Tibial artery (tissue), 4 donors: ENCODE data around the gene LOXHD1.

Source experiments
- DNase-seq, 2 donors: peaks; one replicate each; pipeline ENCODE4 v3.0.0-alpha.2; 2019
- H3K27ac ChIP-seq, 2 donors: fragments of 200-600 bp; sonication (generic) in 1 of 2; 1 replicate in 1 of 2; 2 replicates in 1 of 2; pipeline ENCODE4 v1.5.1; 2018 to 2019; ENCODE audit warnings: mild to moderate bottlenecking in 1 of 2
- H3K27me3 ChIP-seq, 2 donors: fragments of 200-600 bp; sonication (generic) in 1 of 2; one replicate each; pipeline versions ENCODE4 v1.5.1 to v1.6.0; 2016 to 2019
- H3K36me3 ChIP-seq, 3 donors: fragments of 200-600 bp; sonication (generic) in 2 of 3; one replicate each; pipeline ENCODE4 v1.5.1; 2016 to 2019; ENCODE audit warnings: mild to moderate bottlenecking in 2 of 3
- H3K4me1 ChIP-seq, 4 donors: fragments of 200-600 bp; sonication (generic) in 2 of 4; 1 replicate in 3 of 4; 2 replicates in 1 of 4; pipeline ENCODE4 v1.5.1; 2016 to 2019
- H3K4me3 ChIP-seq, 2 donors: fragments of 200-600 bp; sonication (generic) in 1 of 2; 1 replicate in 1 of 2; 2 replicates in 1 of 2; pipeline ENCODE4 v1.5.1; 2018 to 2019; ENCODE audit warnings: mild to moderate bottlenecking in 2 of 2
- H3K9me3 ChIP-seq, 3 donors: fragments of 200-600 bp; sonication (generic) in 1 of 3; one replicate each; pipeline ENCODE4 v1.5.1; 2016 to 2019
- CTCF ChIP-seq, 2 experiments: fragments of 200-600 bp in 1 of 2; fragments of 450-650 bp in 1 of 2; IDR thresholded peaks; one replicate each; pipeline ENCODE4 v1.5.1; 2017 to 2019; ENCODE audit warnings: antibody characterized with exemption in 2 of 2, mild to moderate bottlenecking in 1 of 2, moderate library complexity in 1 of 2
- intact Hi-C: fragments of 100-400 bp; cut with DNase I; formaldehyde crosslinking; loops from one replicate; pipeline ENCODE4 v1.15.0; 2023; ENCODE audit warnings: low total_unique reads

LOXHD1 gene

GRCh38 chr18:46702471-46702870, 45.5 kb upstream of the LOXHD1 start:
- intact Hi-C loops, result no loop called here
- DNase-seq, result no peak
- TF ChIP-seq CTCF (IDR thresholded peaks at IDR 0.05), result no peak
- Histone ChIP-seq H3K4me1 (no peaks in the 10 kb centered on the region), H3K27ac (no peak overlapping the region), H3K27me3 (peaks cover 0 to 2% of the 10 kb centered on the region in 2 donors), H3K36me3 (no peaks in the 10 kb centered on the region), H3K9me3 (no peaks in the 10 kb centered on the region), H3K4me3 (no peak overlapping the region)

- TF ChIP-seq CTCF (IDR thresholded peaks at IDR 0.05), result no peak
- Histone ChIP-seq H3K4me1 (no peaks in the 10 kb centered on the region), H3K4me3 (no peak overlapping the region), H3K27me3 (no peaks in the 10 kb centered on the region), H3K27ac (no peak overlapping the region), H3K9me3 (no peaks in the 10 kb centered on the region), H3K36me3 (no peaks in the 10 kb centered on the region)
- intact Hi-C loops, result no loop called here
- no peak for DNase-seq
These were observed 43.2 kb upstream of the LOXHD1 start for GRCh38 chr18:46700066-46700824.

GRCh38 chr18:46696702-46697101, 39.7 kb upstream of the LOXHD1 start:
- no peak overlapping the region for H3K4me3 ChIP-seq
- intact Hi-C loops, result no loop called here
- no peaks in the 10 kb centered on the region for H3K27me3 ChIP-seq
- H3K4me1 ChIP-seq, result no peaks in the 10 kb centered on the region
- H3K9me3 ChIP-seq, result no peaks in the 10 kb centered on the region
- H3K36me3 ChIP-seq, result no peaks in the 10 kb centered on the region
- no peak for DNase-seq
- H3K27ac ChIP-seq, result no peak overlapping the region
- no peak for TF ChIP-seq CTCF (IDR thresholded peaks at IDR 0.05)

DNA sequence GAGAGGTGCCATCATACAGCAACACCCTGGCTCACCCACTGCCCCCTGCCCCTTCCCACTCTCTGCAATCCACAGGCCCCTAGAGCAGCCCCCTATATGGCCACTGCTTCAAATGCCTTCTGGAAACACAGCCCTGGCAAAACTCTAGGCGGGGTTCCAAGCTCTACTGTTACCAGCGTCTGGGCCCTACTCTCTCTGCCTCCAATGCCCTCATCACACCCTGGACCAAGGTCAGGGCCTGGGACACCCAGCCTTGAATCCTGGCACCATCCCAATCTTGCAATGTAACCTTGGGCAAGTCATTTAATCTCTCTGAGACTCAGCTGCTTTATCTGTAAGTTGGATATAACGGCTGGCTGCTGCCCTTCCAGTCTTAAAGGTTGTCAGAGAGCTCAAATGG, 39.2 kb upstream of the LOXHD1 start:
- H3K27me3 ChIP-seq, result no peaks in the 10 kb centered on the region
- intact Hi-C loops, result no loop called here
- H3K4me3 ChIP-seq, result no peak overlapping the region
- no peaks in the 10 kb centered on the region for H3K9me3 ChIP-seq
- H3K4me1 ChIP-seq, result no peaks in the 10 kb centered on the region
- TF ChIP-seq CTCF (IDR thresholded peaks at IDR 0.05), result no peak
- no peak overlapping the region for H3K27ac ChIP-seq
- no peaks in the 10 kb centered on the region for H3K36me3 ChIP-seq
- DNase-seq, result no peak

GRCh38 chr18:46693996-46694395, 37.0 kb upstream of the LOXHD1 start:
- intact Hi-C loops, result no loop called here
- no peaks in the 10 kb centered on the region for H3K36me3 ChIP-seq

More at GRCh38 chr18:46693996-46694395, 37.0 kb upstream of the LOXHD1 start:
- Histone ChIP-seq H3K4me3 (no peak overlapping the region), H3K4me1 (no peaks in the 10 kb centered on the region), H3K27ac (no peak overlapping the region), H3K27me3 (no peaks in the 10 kb centered on the region), H3K9me3 (no peaks in the 10 kb centered on the region)
- TF ChIP-seq CTCF (IDR thresholded peaks at IDR 0.05), result no peak
- no peak for DNase-seq
